ENCODE measurements around the gene HDAC11. TPM values are rescaled to one million over a fixed set of nuclear protein-coding genes. Genes with fewer than 3 reads are reported as not detected.
"Not testable (repeated sequence)": the region's sequence is repeated elsewhere in the genome, so short reads cannot be mapped to it uniquely, and the experiment has no call there.

HDAC11 gene
- total RNA-seq, 2 experiments from 2014 or later = 4.5 to 4.6 TPM

- no peaks in the 10 kb centered on the region for H3K9me3 Mint-ChIP-seq
- no peaks in the 10 kb centered on the region for H3K4me1 ChIP-seq (ENCODE audit: insufficient read depth, low read length)
- ATAC-seq (ENCODE audit: poor library complexity) (no peak), DNase-seq (no peak)
- H3K36me3 Mint-ChIP-seq (ENCODE audit: low read depth) = peaks cover 9% of the 10 kb centered on the region
- no peak overlapping the region for H3K4me3 ChIP-seq (ENCODE audit: low read length)
- H3K4me1 Mint-ChIP-seq (ENCODE audit: low read depth) = no peaks in the 10 kb centered on the region
- no peaks in the 10 kb centered on the region for H3K27me3 Mint-ChIP-seq
- H3K27me3 ChIP-seq (ENCODE audit: control insufficient read depth in 1 of 2, insufficient read depth in 2 of 2, low read length in 2 of 2) = no peaks in the 10 kb centered on the region
- no peaks in the 10 kb centered on the region for H3K36me3 ChIP-seq (ENCODE audit: insufficient read depth, low read length)
- TF ChIP-seq CTCF (IDR thresholded peaks at IDR 0.05) = no peak
- no peak overlapping the region for H3K27ac ChIP-seq (ENCODE audit: low read depth in 1 of 2, low read length in 2 of 2)
- H3K27ac Mint-ChIP-seq = no peak overlapping the region
- ChIA-PET CTCF (interaction anchor here (1.1 to 1.5 kb wide), 2 partner anchors 149 to 151 kb away, joined by 3 to 5 read pairs; no protein-coding TSS in a partner anchor), POLR2A (no interaction called here)
- intact Hi-C loops (cut with DNase I, micrococcal nuclease) = no loop called here
- no peaks in the 10 kb centered on the region for H3K9me3 ChIP-seq (ENCODE audit: control insufficient read depth in 1 of 2, insufficient read depth in 1 of 2, low read length in 2 of 2)
- no peak overlapping the region for H3K4me3 Mint-ChIP-seq
Observed at GRCh38 chr3:13498354-13499060, 18.4 kb downstream of the HDAC11 start.

- CTCF ChIA-PET = interaction anchor here (1.5 kb wide), 1 partner anchor 151 kb away, joined by 3 read pairs; no protein-coding TSS in a partner anchor
- H3K36me3 ChIP-seq (ENCODE audit: insufficient read depth, low read length); H3K27me3 Mint-ChIP-seq; H3K9me3 ChIP-seq (ENCODE audit: control insufficient read depth in 1 of 2, insufficient read depth in 1 of 2, low read length in 2 of 2); H3K4me3 Mint-ChIP-seq; intact Hi-C loops (cut with DNase I, micrococcal nuclease); H3K36me3 Mint-ChIP-seq (ENCODE audit: low read depth); H3K27ac Mint-ChIP-seq; ATAC-seq (ENCODE audit: poor library complexity); H3K4me1 Mint-ChIP-seq (ENCODE audit: low read depth); H3K4me3 ChIP-seq (ENCODE audit: low read length); DNase-seq; H3K9me3 Mint-ChIP-seq; H3K4me1 ChIP-seq (ENCODE audit: insufficient read depth, low read length); H3K27ac ChIP-seq (ENCODE audit: low read depth in 1 of 2, low read length in 2 of 2); H3K27me3 ChIP-seq (ENCODE audit: control insufficient read depth in 1 of 2, insufficient read depth in 2 of 2, low read length in 2 of 2): not testable (repeated sequence)
- POLR2A ChIA-PET = interaction anchor here (0.6 kb wide), 1 partner anchor 187 kb away, joined by 3 read pairs; no protein-coding TSS in a partner anchor
Observed at GRCh38 chr3:13499246-13499645, 19.1 kb downstream of the HDAC11 start.

DNA sequence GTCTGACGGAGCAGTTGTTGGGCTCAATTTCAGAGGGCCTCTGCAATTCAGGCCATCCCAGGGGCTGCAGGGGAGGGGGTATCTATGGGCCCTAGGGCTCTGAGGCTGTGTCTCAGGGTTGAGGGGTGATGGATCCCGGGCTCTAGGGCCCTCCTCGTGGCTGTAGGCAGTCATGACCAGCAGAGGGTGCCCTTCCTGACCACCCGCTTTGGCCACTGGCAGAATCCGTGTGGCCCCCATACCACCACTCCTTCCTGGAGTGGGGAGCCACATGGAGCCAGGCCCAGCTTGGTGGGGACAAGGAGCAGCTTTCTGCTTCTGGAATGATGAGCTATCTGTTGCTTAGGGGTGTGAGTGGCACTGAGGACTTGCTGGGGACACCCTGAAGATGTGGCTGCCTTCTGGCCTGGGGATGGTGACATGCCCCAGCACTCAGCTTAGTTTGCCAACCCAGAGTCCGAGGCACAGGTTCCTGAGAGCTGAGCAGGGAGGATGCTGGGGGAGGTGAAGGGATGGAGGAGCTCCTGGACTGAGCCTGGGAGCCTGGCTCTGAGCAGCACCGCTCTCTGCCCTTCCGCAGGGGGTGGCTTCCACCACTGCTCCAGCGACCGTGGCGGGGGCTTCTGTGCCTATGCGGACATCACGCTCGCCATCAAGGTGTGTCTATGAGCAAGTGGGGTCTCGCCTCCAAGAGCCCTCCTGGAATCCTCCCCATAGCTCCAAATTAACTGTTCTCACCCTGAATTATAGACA, 20.2 kb downstream of the HDAC11 start:
- Histone ChIP-seq H3K4me3 (ENCODE audit: low read length) (no peak overlapping the region), H3K4me1 (ENCODE audit: insufficient read depth, low read length) (no peaks in the 10 kb centered on the region), H3K9me3 (ENCODE audit: control insufficient read depth in 1 of 2, insufficient read depth in 1 of 2, low read length in 2 of 2) (no peaks in the 10 kb centered on the region), H3K36me3 (ENCODE audit: insufficient read depth, low read length) (no peaks in the 10 kb centered on the region), H3K27ac (ENCODE audit: low read depth in 1 of 2, low read length in 2 of 2) (no peak overlapping the region), H3K27me3 (ENCODE audit: control insufficient read depth in 1 of 2, insufficient read depth in 2 of 2, low read length in 2 of 2) (no peaks in the 10 kb centered on the region)
- no peak for ATAC-seq (ENCODE audit: poor library complexity)
- H3K4me3 Mint-ChIP-seq = no peak overlapping the region
- H3K36me3 Mint-ChIP-seq (ENCODE audit: low read depth) = peaks cover 3% of the 10 kb centered on the region
- H3K27ac Mint-ChIP-seq = no peak overlapping the region
- intact Hi-C loops (cut with DNase I, micrococcal nuclease) = no loop called here
- H3K27me3 Mint-ChIP-seq = no peaks in the 10 kb centered on the region
- no peak for DNase-seq
- no peak for TF ChIP-seq CTCF (IDR thresholded peaks at IDR 0.05)
- no peaks in the 10 kb centered on the region for H3K9me3 Mint-ChIP-seq
- POLR2A ChIA-PET = no interaction called here
- no peaks in the 10 kb centered on the region for H3K4me1 Mint-ChIP-seq (ENCODE audit: low read depth)
- CTCF ChIA-PET = no interaction called here

Data from CD4-positive, alpha-beta T cell (primary cell).